HG03439 (cell line): ENCODE results near the gene AQP11.

Experiments used
- ATAC-seq: cut with Tn5 transposase; IDR thresholded peaks from one replicate; pipeline ENCODE4 v1.9.1; 2021; ENCODE audit warnings: mild to moderate bottlenecking, moderate library complexity; ENCODE audit not compliant: unreplicated experiment

AQP11 gene

DNA sequence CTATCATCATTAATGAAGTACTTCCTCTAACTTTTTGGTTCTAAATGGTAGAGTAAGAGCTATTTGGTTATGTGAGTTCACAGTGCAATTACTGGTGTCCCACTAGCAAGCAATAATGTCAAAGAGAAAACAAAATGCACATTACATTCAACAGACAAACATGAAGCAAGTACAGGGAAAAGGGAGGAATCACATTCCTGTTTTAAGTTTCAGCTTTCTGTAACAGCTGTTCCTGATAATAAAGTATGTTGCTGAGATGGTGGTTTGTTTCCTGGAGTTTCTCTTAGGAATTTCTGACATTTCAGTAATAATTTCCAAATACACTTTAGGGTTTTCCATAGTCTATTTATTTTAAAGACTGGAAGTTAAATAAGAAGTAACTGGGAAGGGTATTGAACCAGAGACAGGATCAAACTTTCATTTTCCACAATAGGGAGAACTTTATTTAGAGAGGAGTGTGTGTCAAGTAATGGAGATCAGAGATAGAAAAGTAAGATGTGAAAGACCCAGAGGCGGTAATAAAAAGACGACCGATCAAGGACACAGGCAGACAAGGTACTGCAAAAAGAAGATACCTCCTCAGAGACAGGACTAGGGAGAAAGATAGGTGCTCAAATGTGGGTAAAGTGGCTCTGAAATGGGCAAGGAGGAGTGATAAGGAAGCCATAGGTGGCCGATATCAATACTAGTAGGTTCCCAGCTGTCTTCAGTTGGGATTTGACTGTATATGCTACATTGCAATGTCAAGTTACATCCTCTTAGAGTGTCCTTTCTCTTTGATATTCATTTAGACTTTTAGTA is 68.7 kb downstream of the AQP11 start:
- no peak for ATAC-seq
